Measurements from ENCODE around the gene TMC6. TPM values are rescaled to one million over a fixed set of nuclear protein-coding genes. Genes with fewer than 3 reads are reported as not detected.

The TMC6 gene
- total RNA-seq, 3 donors from 2014 or later, result 53.8 to 108 (median 105) TPM

DNA sequence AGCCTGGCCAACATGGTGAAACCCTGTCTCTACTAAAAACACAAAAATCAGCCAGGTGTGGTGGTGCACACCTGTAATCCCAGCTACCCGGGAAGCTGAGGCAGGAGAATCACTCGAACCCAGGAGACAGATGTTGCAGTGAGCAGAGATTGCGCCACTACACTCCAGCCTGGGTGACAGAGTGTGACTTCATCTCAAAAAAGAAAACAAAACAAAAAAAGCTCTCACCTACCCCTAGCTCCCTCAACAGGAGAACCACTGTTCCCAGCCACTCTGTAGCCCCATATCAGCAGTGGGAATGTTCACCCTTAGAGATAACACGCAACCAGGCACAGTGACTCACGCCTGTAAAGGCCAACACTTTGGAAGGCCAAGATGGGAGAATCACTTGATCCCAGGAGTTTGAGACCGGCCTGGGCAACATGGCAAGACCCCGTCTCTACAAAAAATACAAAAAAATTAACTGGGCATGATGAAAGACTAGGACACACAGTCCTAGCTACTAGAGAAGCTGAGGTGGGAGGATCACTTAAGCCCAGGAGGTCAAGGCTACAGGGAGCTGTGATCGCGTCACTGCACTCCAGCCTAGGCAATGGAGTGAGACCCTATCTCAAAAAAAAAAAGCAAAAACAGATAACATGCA, 7.4 kb upstream of the TMC6 start:
- DNase-seq (no peak), ATAC-seq (no peak)
- intact Hi-C loops (cut with DNase I, micrococcal nuclease), result no loop called here
- no peak overlapping the region for H3K4me3 ChIP-seq
- no peaks in the 10 kb centered on the region for H3K9me3 ChIP-seq
- H3K4me1 ChIP-seq (ENCODE audit: low read depth), result peaks cover 42% of the 10 kb centered on the region
- TF ChIP-seq, protein P1, sequence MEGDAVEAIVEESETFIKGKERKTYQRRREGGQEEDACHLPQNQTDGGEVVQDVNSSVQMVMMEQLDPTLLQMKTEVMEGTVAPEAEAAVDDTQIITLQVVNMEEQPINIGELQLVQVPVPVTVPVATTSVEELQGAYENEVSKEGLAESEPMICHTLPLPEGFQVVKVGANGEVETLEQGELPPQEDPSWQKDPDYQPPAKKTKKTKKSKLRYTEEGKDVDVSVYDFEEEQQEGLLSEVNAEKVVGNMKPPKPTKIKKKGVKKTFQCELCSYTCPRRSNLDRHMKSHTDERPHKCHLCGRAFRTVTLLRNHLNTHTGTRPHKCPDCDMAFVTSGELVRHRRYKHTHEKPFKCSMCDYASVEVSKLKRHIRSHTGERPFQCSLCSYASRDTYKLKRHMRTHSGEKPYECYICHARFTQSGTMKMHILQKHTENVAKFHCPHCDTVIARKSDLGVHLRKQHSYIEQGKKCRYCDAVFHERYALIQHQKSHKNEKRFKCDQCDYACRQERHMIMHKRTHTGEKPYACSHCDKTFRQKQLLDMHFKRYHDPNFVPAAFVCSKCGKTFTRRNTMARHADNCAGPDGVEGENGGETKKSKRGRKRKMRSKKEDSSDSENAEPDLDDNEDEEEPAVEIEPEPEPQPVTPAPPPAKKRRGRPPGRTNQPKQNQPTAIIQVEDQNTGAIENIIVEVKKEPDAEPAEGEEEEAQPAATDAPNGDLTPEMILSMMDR (IDR thresholded peaks at IDR 0.05), result no peak
- no peaks in the 10 kb centered on the region for H3K36me3 ChIP-seq (ENCODE audit: low read depth)

DNA sequence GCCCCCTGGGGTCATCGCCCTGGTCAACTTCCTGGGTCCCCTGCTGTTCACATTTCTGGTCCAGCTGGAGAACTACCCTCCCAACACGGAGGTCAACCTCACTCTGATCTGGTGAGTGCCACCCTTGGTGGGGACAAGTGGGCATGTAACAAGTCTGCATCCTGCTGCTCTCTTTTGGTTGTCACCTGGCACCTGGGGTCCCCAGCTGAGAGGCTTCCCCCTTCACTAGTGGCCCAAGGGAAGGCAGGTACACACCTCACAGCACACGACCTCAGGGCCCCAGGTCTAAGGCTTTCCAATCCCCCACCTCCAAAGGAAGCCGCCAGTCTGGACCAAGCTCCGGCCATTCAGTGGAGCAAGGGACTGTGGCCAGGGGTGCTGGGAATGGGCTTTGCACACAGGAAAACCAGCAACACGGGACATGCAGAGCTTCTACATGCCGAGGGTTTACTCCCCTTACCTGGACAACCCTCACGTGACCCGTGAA, 6.4 kb upstream of the TMC6 start:
- intact Hi-C loops (cut with DNase I, micrococcal nuclease), result no loop called here
- H3K4me1 ChIP-seq (ENCODE audit: low read depth), result peaks cover 35% of the 10 kb centered on the region
- TF ChIP-seq, protein P1 (IDR thresholded peaks at IDR 0.05), result no peak
- no peaks in the 10 kb centered on the region for H3K9me3 ChIP-seq
- ATAC-seq (no peak), DNase-seq (peak in 1 of 3 donors; percentile 37)
- no peaks in the 10 kb centered on the region for H3K36me3 ChIP-seq (ENCODE audit: low read depth)
- H3K4me3 ChIP-seq, result no peak overlapping the region

DNA sequence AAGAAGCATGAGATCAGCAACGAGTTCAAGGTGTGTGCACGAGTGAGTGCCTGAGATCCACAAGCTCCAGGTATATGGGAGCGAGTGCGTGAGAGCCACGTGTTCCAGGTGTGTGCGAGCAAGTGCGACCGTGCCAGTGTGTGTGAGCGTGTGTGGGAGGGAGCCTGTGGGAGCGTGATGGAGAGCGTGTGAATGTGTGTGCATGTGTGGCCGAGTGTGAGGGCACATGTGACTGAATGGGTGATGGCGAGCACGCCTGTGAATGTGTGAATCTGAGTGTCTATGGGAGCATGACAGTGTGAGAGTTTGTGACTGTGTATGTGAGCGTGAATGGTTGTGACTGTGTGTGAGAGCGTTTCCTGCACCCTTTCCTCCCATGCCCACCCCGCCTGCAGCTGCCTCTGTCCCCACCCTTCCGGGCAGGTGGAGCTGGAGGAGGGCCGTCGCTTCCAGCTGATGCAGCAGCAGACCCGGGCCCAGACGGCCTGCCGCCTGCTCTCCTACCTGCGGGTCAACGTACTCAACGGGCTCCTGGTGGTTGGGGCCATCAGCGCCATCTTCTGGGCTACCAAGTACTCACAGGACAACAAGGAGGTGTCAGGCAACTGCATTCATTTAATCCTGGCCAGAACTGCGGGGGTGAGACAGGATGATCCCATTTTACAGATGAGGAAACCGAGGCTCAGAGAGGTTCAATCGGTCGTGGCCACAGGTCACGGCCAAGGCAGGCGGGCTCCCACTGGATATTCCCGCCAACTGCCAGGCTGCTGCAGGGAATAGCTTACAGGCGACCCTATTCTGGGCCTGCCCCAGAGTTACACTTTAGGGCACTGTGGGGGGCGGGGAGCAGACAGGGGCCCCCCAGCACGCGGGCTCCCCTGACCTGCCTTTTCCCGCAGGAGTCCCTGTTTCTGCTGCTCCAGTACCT, 5.7 kb upstream of the TMC6 start:
- no peaks in the 10 kb centered on the region for H3K9me3 ChIP-seq
- H3K4me3 ChIP-seq, result no peak overlapping the region
- DNase-seq (peak; percentile 79 to 89 (median 83)), ATAC-seq (peak; percentile 52)
- no peaks in the 10 kb centered on the region for H3K36me3 ChIP-seq (ENCODE audit: low read depth)
- TF ChIP-seq, protein P1 (IDR thresholded peaks at IDR 0.05), result peak; percentile 14
- peaks cover 39% of the 10 kb centered on the region for H3K4me1 ChIP-seq (ENCODE audit: low read depth)
- intact Hi-C loops (cut with DNase I, micrococcal nuclease), result no loop called here

DNA sequence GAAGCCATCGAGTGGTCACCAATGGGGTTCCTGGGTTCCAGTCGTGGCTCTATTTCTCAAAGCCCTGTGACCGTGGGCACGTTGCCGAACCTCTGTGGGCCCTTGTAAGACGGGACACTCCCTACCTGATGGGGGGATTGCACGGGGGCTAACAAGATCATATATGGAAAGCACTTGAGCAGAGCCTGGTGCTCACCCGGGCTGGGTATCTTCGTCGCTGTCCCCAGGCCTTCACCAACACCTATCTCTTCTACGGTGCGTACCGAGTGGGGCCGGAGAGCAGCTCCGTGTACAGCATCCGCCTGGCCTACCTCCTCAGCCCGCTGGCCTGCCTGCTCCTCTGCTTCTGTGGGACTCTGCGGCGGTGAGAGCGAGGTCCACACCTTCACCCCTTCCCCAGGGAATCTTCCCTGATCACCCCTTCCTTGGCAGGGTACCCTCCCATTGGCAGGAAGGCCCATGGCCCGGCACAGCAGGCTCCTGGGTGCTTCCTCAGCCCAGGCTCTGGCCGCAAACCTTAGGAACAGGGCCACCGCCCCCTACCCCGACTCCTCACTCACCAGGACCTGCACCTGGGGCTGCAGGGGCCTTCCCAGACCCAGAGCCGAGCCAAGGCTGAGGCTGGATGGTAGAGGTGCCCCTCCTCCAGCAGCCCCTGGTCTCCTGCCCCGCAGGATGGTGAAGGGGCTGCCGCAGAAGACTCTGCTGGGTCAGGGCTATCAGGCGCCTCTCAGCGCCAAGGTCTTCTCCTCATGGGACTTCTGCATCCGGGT, 4.8 kb upstream of the TMC6 start:
- ATAC-seq, result no peak
- DNase-seq, result no peak
- H3K9me3 ChIP-seq, result no peaks in the 10 kb centered on the region
- no peaks in the 10 kb centered on the region for H3K36me3 ChIP-seq (ENCODE audit: low read depth)
- TF ChIP-seq, protein P1 (IDR thresholded peaks at IDR 0.05), result no peak
- intact Hi-C loops (cut with DNase I, micrococcal nuclease), result no loop called here
- H3K4me1 ChIP-seq (ENCODE audit: low read depth), result peaks cover 40% of the 10 kb centered on the region
- H3K4me3 ChIP-seq, result no peak overlapping the region

DNA sequence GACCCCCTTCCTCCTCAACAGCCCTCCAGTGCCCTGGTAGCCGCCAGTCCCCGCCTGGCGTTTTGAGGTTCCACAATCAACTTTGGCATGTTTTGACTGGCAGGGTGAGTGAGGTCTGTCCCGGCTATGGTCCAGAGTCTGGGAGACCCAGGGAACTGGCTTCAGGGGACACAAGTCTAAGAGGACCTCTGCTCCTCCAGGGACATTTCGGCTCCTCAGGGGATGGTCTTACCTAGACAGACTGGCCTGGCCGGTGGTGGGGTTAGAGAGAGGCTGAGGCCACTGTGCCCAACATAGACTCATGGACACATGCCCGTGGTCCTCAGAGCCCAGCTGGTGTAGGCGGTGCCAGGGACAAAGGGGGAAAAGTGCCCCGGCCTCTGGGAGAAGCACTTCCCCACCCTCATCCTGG, 4.2 kb upstream of the TMC6 start:
- intact Hi-C loops (cut with DNase I, micrococcal nuclease), result no loop called here
- Histone ChIP-seq H3K4me1 (ENCODE audit: low read depth) (peaks cover 40% of the 10 kb centered on the region), H3K9me3 (no peaks in the 10 kb centered on the region), H3K36me3 (ENCODE audit: low read depth) (no peaks in the 10 kb centered on the region), H3K4me3 (no peak overlapping the region)
- DNase-seq (no peak), ATAC-seq (no peak)
- TF ChIP-seq, protein P1 (IDR thresholded peaks at IDR 0.05), result no peak

Data from mucosa of descending colon (tissue), 3 donors.